Glutamatergic neuron (in vitro differentiated cells): ENCODE data around the gene ISG15. TPM values are rescaled to one million over a fixed set of nuclear protein-coding genes. Genes with fewer than 3 reads are reported as not detected.

ENCODE experiments used
- DNase-seq: peaks from one replicate; pipeline ENCODE4 v3.0.0; 2022
- H3K27ac Mint-ChIP-seq: one replicate; pipeline ENCODE4 v1.8.0; 2020; ENCODE audit warnings: mild to moderate bottlenecking, mixed read lengths, inconsistent platforms; ENCODE audit not compliant: unreplicated experiment
- H3K27me3 Mint-ChIP-seq: one replicate; pipeline ENCODE4 v1.8.0; 2020; ENCODE audit warnings: mild to moderate bottlenecking, moderate library complexity, mixed read lengths, inconsistent platforms; ENCODE audit not compliant: unreplicated experiment
- H3K36me3 Mint-ChIP-seq: one replicate; pipeline ENCODE4 v1.8.0; 2020; ENCODE audit warnings: mild to moderate bottlenecking, mixed read lengths, inconsistent platforms; ENCODE audit not compliant: unreplicated experiment
- H3K4me1 Mint-ChIP-seq: one replicate; pipeline ENCODE4 v1.8.0; 2020; ENCODE audit warnings: mild to moderate bottlenecking, low read depth, mixed read lengths, inconsistent platforms; ENCODE audit not compliant: unreplicated experiment
- H3K4me3 Mint-ChIP-seq: one replicate; pipeline ENCODE4 v1.8.0; 2020; ENCODE audit warnings: mild to moderate bottlenecking, mixed read lengths, inconsistent platforms; ENCODE audit not compliant: unreplicated experiment
- H3K9me3 Mint-ChIP-seq: one replicate; pipeline ENCODE4 v1.8.0; 2020; ENCODE audit warnings: mild to moderate bottlenecking, moderate library complexity, mixed read lengths, inconsistent platforms; ENCODE audit not compliant: unreplicated experiment
- CTCF ChIP-seq: fragments of 200-600 bp; sonication (generic); IDR thresholded peaks from one replicate; pipeline ENCODE4 v1.5.0; 2021; ENCODE audit not compliant: partially characterized antibody, unreplicated experiment
- total RNA-seq: library from RNA; stranded (reverse); fragmentation: NEBNext Ultra II Directional; extraction: Animal tissue kit (Norgen Biotek cat#: 25700); gene quantifications from one replicate; pipeline ENCODE4 v1.2.1, GENCODE V29; 2021; ENCODE audit not compliant: unreplicated experiment

Gene ISG15
- total RNA-seq, 1 donor from 2014 or later = 18.4 TPM

DNA sequence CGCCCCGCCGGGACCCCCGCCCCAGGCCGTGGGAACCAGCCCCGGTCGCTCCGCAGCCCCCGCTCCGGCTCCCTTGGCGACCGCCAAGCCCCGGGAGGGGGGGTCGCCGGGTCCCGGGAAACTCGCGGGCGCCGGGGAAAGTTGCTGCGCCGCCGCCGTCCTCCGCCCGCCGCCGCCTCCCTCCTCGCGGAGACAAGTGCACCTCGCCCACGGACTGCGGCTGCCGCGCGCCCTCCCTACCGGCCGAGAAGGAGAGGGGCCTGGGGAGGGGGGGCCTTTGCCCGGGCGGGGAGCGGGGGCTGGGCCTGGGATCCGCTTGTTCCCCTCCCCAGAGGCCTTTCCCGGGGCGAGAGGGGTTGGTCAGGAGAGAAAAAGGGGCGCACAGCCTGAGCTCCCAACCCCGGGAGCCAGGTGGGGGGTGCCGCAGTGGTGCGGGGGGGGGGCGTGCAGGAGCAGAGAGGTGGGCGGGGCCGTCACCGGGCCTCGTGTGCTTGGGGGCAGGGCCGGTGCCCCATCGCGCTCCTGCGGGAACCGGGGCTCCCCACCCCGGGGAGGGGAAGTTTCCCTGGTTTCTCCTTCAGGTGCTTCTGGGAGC lies 7.2 kb downstream of the ISG15 start:
- TF ChIP-seq CTCF = no peak
- peaks cover 14% of the 10 kb centered on the region for H3K9me3 Mint-ChIP-seq
- peak overlapping the region; percentile 85 for H3K4me3 Mint-ChIP-seq
- H3K27ac Mint-ChIP-seq = no peak overlapping the region
- H3K27me3 Mint-ChIP-seq = peaks cover 7% of the 10 kb centered on the region
- peaks cover 12% of the 10 kb centered on the region for H3K4me1 Mint-ChIP-seq
- peak; percentile 57 for DNase-seq
- H3K36me3 Mint-ChIP-seq = no peaks in the 10 kb centered on the region

GRCh38 chr1:1021010-1021919 lies 8.0 kb downstream of the ISG15 start:
- H3K27me3 Mint-ChIP-seq = peaks cover 7% of the 10 kb centered on the region
- TF ChIP-seq CTCF = no peak
- peak overlapping the region; percentile 73 for H3K27ac Mint-ChIP-seq
- H3K4me3 Mint-ChIP-seq = peak overlapping the region; percentile 85
- peaks cover 15% of the 10 kb centered on the region for H3K4me1 Mint-ChIP-seq
- H3K36me3 Mint-ChIP-seq = no peaks in the 10 kb centered on the region
- peaks cover 17% of the 10 kb centered on the region for H3K9me3 Mint-ChIP-seq
- DNase-seq = peak; percentile 62

DNA sequence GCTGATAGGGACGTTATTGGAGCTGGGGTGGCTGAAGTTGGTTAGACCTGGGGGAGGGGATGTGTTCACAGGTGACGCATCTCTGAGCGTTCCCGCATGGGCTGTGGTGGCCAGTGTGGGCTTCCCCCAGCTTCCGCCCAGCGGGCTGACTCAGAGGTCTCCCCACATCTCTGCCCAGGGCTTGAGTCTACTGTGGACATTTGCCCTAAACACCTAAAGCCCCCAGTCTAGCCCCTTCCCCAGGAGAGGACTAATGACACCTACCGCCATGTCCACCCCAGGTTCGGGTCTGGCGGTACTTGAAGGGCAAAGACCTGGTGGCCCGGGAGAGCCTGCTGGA lies 8.6 kb downstream of the ISG15 start:
- Mint-ChIP-seq H3K4me3 (peak overlapping the region; percentile 85), H3K4me1 (peaks cover 15% of the 10 kb centered on the region), H3K27me3 (peaks cover 7% of the 10 kb centered on the region), H3K9me3 (peaks cover 17% of the 10 kb centered on the region), H3K27ac (no peak overlapping the region), H3K36me3 (no peaks in the 10 kb centered on the region)
- TF ChIP-seq CTCF = no peak
- DNase-seq = peak; percentile 12

- H3K4me1 Mint-ChIP-seq = peaks cover 11% of the 10 kb centered on the region
- peaks cover 14% of the 10 kb centered on the region for H3K9me3 Mint-ChIP-seq
- peak; percentile 22 for DNase-seq
- H3K27me3 Mint-ChIP-seq = peaks cover 6% of the 10 kb centered on the region
- peak overlapping the region; percentile 85 for H3K4me3 Mint-ChIP-seq
- H3K36me3 Mint-ChIP-seq = no peaks in the 10 kb centered on the region
- TF ChIP-seq CTCF = no peak
- H3K27ac Mint-ChIP-seq = peak overlapping the region; percentile 22
Observed at GRCh38 chr1:1022302-1023009, 9.2 kb downstream of the ISG15 start.

DNA sequence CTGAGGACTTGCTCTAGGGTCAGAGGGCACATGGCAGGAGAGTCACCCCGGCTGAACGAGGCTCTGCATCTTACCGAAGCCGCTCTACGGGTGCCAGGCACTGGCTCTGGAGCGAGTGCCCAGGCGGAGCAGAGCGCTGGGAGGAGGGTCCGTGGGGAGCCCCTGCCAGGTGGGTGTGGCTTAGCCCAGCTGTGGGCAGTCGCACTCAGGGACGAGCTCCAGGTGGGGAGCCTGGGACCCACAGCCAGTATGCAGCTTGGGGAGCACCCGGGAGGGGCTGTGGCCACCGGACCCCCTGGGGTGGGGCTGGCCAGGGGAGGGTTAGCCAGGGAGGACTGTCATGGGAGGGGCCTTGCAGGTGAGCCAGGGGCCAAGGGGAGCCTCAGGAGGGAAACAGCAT lies 10.4 kb downstream of the ISG15 start:
- H3K4me1 Mint-ChIP-seq = peaks cover 11% of the 10 kb centered on the region
- no peak overlapping the region for H3K27ac Mint-ChIP-seq
- H3K4me3 Mint-ChIP-seq = no peak overlapping the region
- peaks cover 5% of the 10 kb centered on the region for H3K27me3 Mint-ChIP-seq
- no peaks in the 10 kb centered on the region for H3K36me3 Mint-ChIP-seq
- TF ChIP-seq CTCF = no peak
- peaks cover 13% of the 10 kb centered on the region for H3K9me3 Mint-ChIP-seq
- peak; percentile 14 for DNase-seq
